H9 (cell line): ENCODE measurements around the gene HOXD10. TPM values are rescaled to one million over a fixed set of nuclear protein-coding genes. Genes with fewer than 3 reads are reported as not detected.

ENCODE experiments used
- DNase-seq: peaks from one replicate; pipeline ENCODE4 v3.0.0-alpha.2; 2017
- H2AFZ ChIP-seq: one replicate; pipeline ENCODE4 v1.6.1; 2013; ENCODE audit warnings: mild to moderate bottlenecking, low read length, control low read depth, moderate library complexity
- H2AK5ac ChIP-seq: 2 replicates; pipeline ENCODE4 v1.6.1; 2013; ENCODE audit warnings: low read length, control low read depth, mixed read lengths; ENCODE audit not compliant: insufficient read length
- H2BK120ac ChIP-seq: one replicate; pipeline ENCODE4 v1.6.1; 2013; ENCODE audit warnings: low read depth, mild to moderate bottlenecking, low read length, control low read depth, inconsistent platforms; ENCODE audit not compliant: poor library complexity, severe bottlenecking
- H2BK12ac ChIP-seq: 2 replicates; pipeline ENCODE4 v1.6.1; 2013; ENCODE audit warnings: low read length, control low read depth, mixed read lengths, low read depth; ENCODE audit not compliant: insufficient read length
- H2BK15ac ChIP-seq: 2 replicates; pipeline ENCODE4 v1.6.1; 2013; ENCODE audit warnings: low read depth, low read length, control low read depth
- H2BK20ac ChIP-seq: one replicate; pipeline ENCODE4 v1.6.1; 2013; ENCODE audit warnings: low read depth, mild to moderate bottlenecking, low read length, control low read depth, inconsistent platforms; ENCODE audit not compliant: poor library complexity, severe bottlenecking
- H2BK5ac ChIP-seq: 2 replicates; pipeline ENCODE4 v1.6.1; 2013; ENCODE audit warnings: low read length, control low read depth, mixed read lengths; ENCODE audit not compliant: insufficient read length
- H3K14ac ChIP-seq: 2 replicates; pipeline ENCODE4 v1.6.1; 2013; ENCODE audit warnings: low read length, control low read depth; ENCODE audit not compliant: insufficient read depth
- H3K18ac ChIP-seq: 2 replicates; pipeline ENCODE4 v1.6.1; 2013; ENCODE audit warnings: low read depth, mild to moderate bottlenecking, mixed read lengths, low read length, control low read depth; ENCODE audit not compliant: insufficient read length
- H3K23ac ChIP-seq: 2 replicates; pipeline ENCODE4 v1.6.1; 2013; ENCODE audit warnings: low read length, control low read depth, mixed read lengths, low read depth; ENCODE audit not compliant: insufficient read length
- H3K23me2 ChIP-seq: 2 replicates; pipeline ENCODE4 v1.6.1; 2013; ENCODE audit warnings: low read depth, mild to moderate bottlenecking, mixed read lengths, low read length, control low read depth; ENCODE audit not compliant: insufficient read length, poor library complexity, severe bottlenecking
- H3K27ac ChIP-seq: 2 replicates; pipeline ENCODE4 v1.5.1; 2013; ENCODE audit warnings: low read length, control low read depth, mixed read lengths, low read depth; ENCODE audit not compliant: insufficient read length
- H3K27me3 ChIP-seq: 2 replicates; pipeline ENCODE4 v1.6.1; 2013; ENCODE audit warnings: low read length, control low read depth, inconsistent platforms; ENCODE audit not compliant: insufficient read depth
- H3K4ac ChIP-seq: 2 replicates; pipeline ENCODE4 v1.6.1; 2013; ENCODE audit warnings: low read depth, mild to moderate bottlenecking, control low read depth, inconsistent platforms, low read length, moderate library complexity
- H3K4me1 ChIP-seq: 2 replicates; pipeline ENCODE4 v1.6.1; 2013; ENCODE audit warnings: low read length, control low read depth, inconsistent platforms; ENCODE audit not compliant: insufficient read depth
- H3K4me2 ChIP-seq: 2 replicates; pipeline ENCODE4 v1.6.1; 2013; ENCODE audit warnings: low read length, control low read depth, mixed read lengths; ENCODE audit not compliant: insufficient read length, insufficient read depth
- H3K56ac ChIP-seq: 2 replicates; pipeline ENCODE4 v1.6.1; 2013; ENCODE audit warnings: low read depth, mild to moderate bottlenecking, mixed read lengths, low read length, control low read depth; ENCODE audit not compliant: insufficient read length
- H3K79me1 ChIP-seq: 2 replicates; pipeline ENCODE4 v1.6.1; 2013; ENCODE audit warnings: low read depth, mild to moderate bottlenecking, moderate library complexity, low read length, control low read depth, inconsistent platforms; ENCODE audit not compliant: insufficient read depth, poor library complexity, severe bottlenecking
- H3K79me2 ChIP-seq: 2 replicates; pipeline ENCODE4 v1.6.1; 2013; ENCODE audit warnings: low read length, control low read depth, inconsistent platforms; ENCODE audit not compliant: insufficient read depth
- H3K9ac ChIP-seq: 2 replicates; pipeline ENCODE4 v1.6.1; 2013; ENCODE audit warnings: low read length, control low read depth, mixed read lengths; ENCODE audit not compliant: insufficient read length; ENCODE audit errors: extremely low read depth
- H3K9me3 ChIP-seq: one replicate; pipeline ENCODE4 v1.6.1; 2013; ENCODE audit warnings: low read depth, low read length, inconsistent platforms; ENCODE audit not compliant: control insufficient read depth
- H3T11ph ChIP-seq: one replicate; pipeline ENCODE4 v1.6.1; 2013; ENCODE audit warnings: mild to moderate bottlenecking, low read length, control low read depth, inconsistent platforms
- H4K20me1 ChIP-seq: one replicate; pipeline ENCODE4 v1.6.1; 2013; ENCODE audit not compliant: control insufficient read depth, insufficient read length, insufficient read depth
- H4K5ac ChIP-seq: 2 replicates; pipeline ENCODE4 v1.6.1; 2013; ENCODE audit warnings: low read depth, mild to moderate bottlenecking, mixed read lengths, low read length, control low read depth; ENCODE audit not compliant: insufficient read length
- H4K8ac ChIP-seq: replicated peaks from 2 replicates; pipeline ENCODE4 v1.6.1; 2013; ENCODE audit warnings: low read length, control low read depth, mixed read lengths, low read depth; ENCODE audit not compliant: insufficient read length
- H4K91ac ChIP-seq: 2 replicates; pipeline ENCODE4 v1.6.1; 2013; ENCODE audit warnings: low read depth, mild to moderate bottlenecking, moderate library complexity, mixed read lengths, low read length, control low read depth; ENCODE audit not compliant: insufficient read length
- H3K27ac Mint-ChIP-seq, 3 experiments: 2 replicates in 2 of 3; 3 replicates in 1 of 3; pipeline ENCODE4 v1.8.0; 2020 to 2021; ENCODE audit warnings: mixed read lengths in 3 of 3, mild to moderate bottlenecking in 1 of 3, moderate library complexity in 1 of 3
- H3K27me3 Mint-ChIP-seq: 2 replicates; pipeline ENCODE4 v1.8.0; 2021; ENCODE audit warnings: low read depth, mild to moderate bottlenecking, moderate library complexity, mixed read lengths
- H3K36me3 Mint-ChIP-seq, 3 experiments: 2 replicates in 2 of 3; 3 replicates in 1 of 3; pipeline ENCODE4 v1.8.0; 2020 to 2021; ENCODE audit warnings: low read depth in 3 of 3, mixed read lengths in 3 of 3; ENCODE audit not compliant: insufficient read depth in 1 of 3
- H3K4me1 Mint-ChIP-seq, 2 experiments: 2 replicates each; pipeline ENCODE4 v1.8.0; 2020; ENCODE audit warnings: mixed read lengths in 2 of 2
- H3K4me3 Mint-ChIP-seq, 2 experiments: 2 replicates in 1 of 2; 3 replicates in 1 of 2; pipeline ENCODE4 v1.8.0; 2020 to 2021; ENCODE audit warnings: mild to moderate bottlenecking in 2 of 2, mixed read lengths in 2 of 2, moderate library complexity in 1 of 2
- H3K9me3 Mint-ChIP-seq, 2 experiments: 2 replicates in 1 of 2; 3 replicates in 1 of 2; pipeline ENCODE4 v1.8.0; 2020; ENCODE audit warnings: mild to moderate bottlenecking in 2 of 2, mixed read lengths in 2 of 2, moderate library complexity in 1 of 2
- CTCF ChIP-seq: fragments of 200-600 bp; sonication (generic); conservative IDR thresholded peaks from 3 replicates; pipeline ENCODE4 v1.8.0; 2021; ENCODE audit warnings: antibody characterized with exemption, mild to moderate bottlenecking
- WGBS: extraction: QIAGEN DNeasy Blood & Tissue Kit; methylation state at CpG from one replicate; pipeline ENCODE4 v1.1.7; 2013; ENCODE audit warnings: missing lambda C conversion rate, low lambda C conversion rate, mixed read lengths; ENCODE audit not compliant: insufficient read length; ENCODE audit errors: extremely low coverage; 5-methylcytosine and 5-hydroxymethylcytosine counted together
- total RNA-seq: library from RNA; stranded (reverse); gene quantifications from 2 replicates; pipeline ENCODE4 v1.2.1, GENCODE V29; 2021

HOXD10 gene
- total RNA-seq, 1 experiment from 2014 or later = not detected

GRCh38 chr2:176159663-176160250 lies 43.2 kb downstream of the HOXD10 start:
- Histone ChIP-seq H4K8ac (no peak overlapping the region), H3K27me3 (peaks cover 100% of the 10 kb centered on the region), H3K18ac (no peak overlapping the region), H3K23ac (no peak overlapping the region), H2AFZ (no peak overlapping the region), H3K14ac (no peak overlapping the region), H3K56ac (no peak overlapping the region), H2BK5ac (no peak overlapping the region), H3T11ph (no peak overlapping the region), H3K23me2 (no peaks in the 10 kb centered on the region), H3K79me1 (no peaks in the 10 kb centered on the region), H3K4ac (no peak overlapping the region), H4K91ac (no peak overlapping the region), H2BK12ac (no peak overlapping the region), H2AK5ac (no peak overlapping the region), H3K4me1 (no peaks in the 10 kb centered on the region), H2BK120ac (no peak overlapping the region), H2BK20ac (no peak overlapping the region), H3K9me3 (no peaks in the 10 kb centered on the region), H4K5ac (no peak overlapping the region), H3K79me2 (no peaks in the 10 kb centered on the region), H3K27ac (no peak overlapping the region), H3K9ac (no peak overlapping the region), H3K4me2 (peak overlapping the region; percentile 9), H4K20me1 (peaks cover 2% of the 10 kb centered on the region), H2BK15ac (no peak overlapping the region)
- no CpG with 5 or more reads among the region's 44 CpGs for WGBS
- Mint-ChIP-seq H3K27ac (no peak overlapping the region), H3K27me3 (peaks cover 100% of the 10 kb centered on the region), H3K36me3 (no peaks in the 10 kb centered on the region; a peak in 1 of 7 replicates), H3K9me3 (peaks cover 2 to 5% of the 10 kb centered on the region in 2 experiments; a peak in 3 of 5 replicates), H3K4me1 (peaks cover 6 to 38% of the 10 kb centered on the region in 2 experiments; a peak in 3 of 4 replicates), H3K4me3 (no peak overlapping the region)
- DNase-seq = no peak
- no peak for TF ChIP-seq CTCF
